Panc1 (cell line): ENCODE results near the gene C1S. TPM values are rescaled to one million over a fixed set of nuclear protein-coding genes. Genes with fewer than 3 reads are reported as not detected.

Source experiments
- ATAC-seq: fragments of 200-7000 bp; cut with Tn5 transposase; 2 replicates; pipeline ENCODE4 v1.9.1; 2020; ENCODE audit warnings: mild to moderate bottlenecking, moderate library complexity
- BruUV-seq: library from RNA; stranded (reverse); fragments of 400-500 nt; replicated peaks from 2 replicates; lab custom pipeline; 2021; lab: Mats Ljungman, UMichigan
- CTCF ChIA-PET: fragments of 300-600 bp; sonication (Branson Sonifier 250); formaldehyde crosslinking; loops from one replicate; lab custom pipeline; 2022; ENCODE audit warnings: antibody characterized with exemption; lab: Charles Lee
- POLR2A ChIA-PET: fragments of 300-600 bp; sonication (Branson Sonifier 250); formaldehyde crosslinking; loops from one replicate; lab custom pipeline; 2022; ENCODE audit warnings: antibody characterized with exemption; lab: Charles Lee
- DNase-seq: peaks from one replicate; pipeline ENCODE4 v3.0.0-alpha.2; 2010; ENCODE audit warnings: low read depth, low spot score
- H3K27ac ChIP-seq: 2 replicates; pipeline ENCODE4 v1.5.1; 2011; ENCODE audit warnings: mild to moderate bottlenecking, low read length, inconsistent platforms
- H3K27me3 ChIP-seq: fragments of 200-500 bp; sonication (Bioruptor generic); 2 replicates; pipeline ENCODE4 v1.6.0; 2014; ENCODE audit warnings: low read length, inconsistent platforms; ENCODE audit not compliant: control insufficient read depth, insufficient read depth
- H3K36me3 ChIP-seq: fragments of 200-500 bp; sonication (Bioruptor generic); 2 replicates; pipeline ENCODE4 v1.5.1; 2014; ENCODE audit warnings: inconsistent platforms, mild to moderate bottlenecking, low read length, moderate library complexity; ENCODE audit not compliant: control insufficient read depth, insufficient read depth
- H3K4me1 ChIP-seq: 2 replicates; pipeline ENCODE4 v1.5.1; 2011; ENCODE audit warnings: inconsistent platforms, mild to moderate bottlenecking, low read length, moderate library complexity; ENCODE audit not compliant: control insufficient read depth, insufficient read depth
- H3K4me3 ChIP-seq, 2 experiments: 2 replicates each; pipeline ENCODE4 v1.5.1; 2011 to 2012; ENCODE audit warnings: low read depth in 2 of 2, low read length in 2 of 2, mild to moderate bottlenecking in 2 of 2, inconsistent platforms in 1 of 2, moderate library complexity in 1 of 2
- H3K9me3 ChIP-seq: fragments of 200-500 bp; sonication (Bioruptor generic); 2 replicates; pipeline ENCODE4 v1.5.1; 2014; ENCODE audit warnings: low read depth, mild to moderate bottlenecking, inconsistent platforms, low read length, moderate library complexity; ENCODE audit not compliant: control insufficient read depth, insufficient read depth
- POLR2AphosphoS5 ChIP-seq: IDR thresholded peaks from 2 replicates; pipeline ENCODE4 v1.6.1; 2012; ENCODE audit warnings: mild to moderate bottlenecking, low read depth, low read length, moderate library complexity
- SIN3A ChIP-seq: IDR thresholded peaks from 2 replicates; pipeline ENCODE4 v1.6.1; 2012; ENCODE audit warnings: low read depth, mild to moderate bottlenecking, low read length, moderate library complexity, borderline replicate concordance; ENCODE audit not compliant: insufficient read depth
- TCF7L2 ChIP-seq: IDR thresholded peaks from 2 replicates; pipeline ENCODE4 v1.6.1; 2011; ENCODE audit warnings: mild to moderate bottlenecking, low read depth, low read length, inconsistent platforms
- in situ Hi-C: cut with HindIII; loops from 2 replicates; pipeline ENCODE4 v1.10.0; 2016; ENCODE audit warnings: low sequenced_read_pairs, low pct_unique_long_range_greater_than_20kb
- intact Hi-C: fragments of 100-400 bp; cut with micrococcal nuclease; formaldehyde crosslinking; loops from one replicate; pipeline ENCODE4 v1.10.0; 2022; ENCODE audit not compliant: unreplicated experiment
- total RNA-seq: library from RNA; stranded (reverse); gene quantifications from one replicate; pipeline ENCODE4 v1.2.1, GENCODE V29; 2021; ENCODE audit not compliant: unreplicated experiment
- TF ChIP-seq, protein P1 (sequence below), 2 experiments: IDR thresholded peaks; 2 replicates each; pipeline ENCODE4 v1.6.1; 2011 to 2012; ENCODE audit warnings: low read depth in 2 of 2, control low read depth in 1 of 2, low read length in 1 of 2, mild to moderate bottlenecking in 1 of 2, moderate library complexity in 1 of 2; ENCODE audit not compliant: insufficient read depth in 1 of 2
- TF ChIP-seq, protein P2 (sequence below): fragments of 450-650 bp; IDR thresholded peaks from 2 replicates; pipeline ENCODE4 v1.5.1; 2017; ENCODE audit warnings: mild to moderate bottlenecking

C1S gene
- total RNA-seq, 1 experiment from 2014 or later, result 1.8 TPM

DNA sequence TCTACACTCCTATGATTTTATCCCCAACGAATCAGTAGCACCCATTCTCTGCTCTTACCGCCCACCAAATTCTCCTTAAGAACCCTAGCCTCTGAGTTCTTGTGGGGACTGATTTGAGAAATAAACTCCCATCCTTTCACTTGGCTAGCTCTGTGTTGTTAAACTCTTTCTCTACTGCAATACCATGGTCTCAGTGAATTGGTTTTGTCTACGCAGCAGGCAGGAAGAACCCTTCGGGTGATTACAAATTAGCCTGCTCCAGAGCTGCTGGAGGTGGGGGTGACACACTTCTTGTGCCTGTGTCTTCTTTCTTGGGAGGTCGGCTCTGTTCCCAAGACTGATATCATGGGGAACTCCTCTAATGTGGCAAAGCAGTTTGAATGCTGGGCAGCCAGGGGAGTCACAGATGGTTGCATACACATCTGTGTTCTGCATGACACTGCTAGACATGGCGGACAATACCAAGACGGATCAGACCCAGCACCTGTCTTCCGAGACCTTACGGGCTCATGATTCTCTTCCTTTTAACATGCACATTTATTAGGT, 1.6 kb upstream of the C1S start:
- no peaks in the 10 kb centered on the region for H3K36me3 ChIP-seq
- ChIA-PET POLR2A (no interaction called here), CTCF (no interaction called here)
- no peak overlapping the region for H3K27ac ChIP-seq
- no peak overlapping the region for H3K4me3 ChIP-seq
- BruUV-seq, result no TSS peak
- H3K4me1 ChIP-seq, result no peaks in the 10 kb centered on the region
- H3K27me3 ChIP-seq, result peaks cover 3% of the 10 kb centered on the region; the same call in 1 of the 2 replicates
- ATAC-seq (no peak), DNase-seq (no peak)
- in situ Hi-C loops, result no loop called here
- intact Hi-C loops, result no loop called here
- TF ChIP-seq, protein P1, sequence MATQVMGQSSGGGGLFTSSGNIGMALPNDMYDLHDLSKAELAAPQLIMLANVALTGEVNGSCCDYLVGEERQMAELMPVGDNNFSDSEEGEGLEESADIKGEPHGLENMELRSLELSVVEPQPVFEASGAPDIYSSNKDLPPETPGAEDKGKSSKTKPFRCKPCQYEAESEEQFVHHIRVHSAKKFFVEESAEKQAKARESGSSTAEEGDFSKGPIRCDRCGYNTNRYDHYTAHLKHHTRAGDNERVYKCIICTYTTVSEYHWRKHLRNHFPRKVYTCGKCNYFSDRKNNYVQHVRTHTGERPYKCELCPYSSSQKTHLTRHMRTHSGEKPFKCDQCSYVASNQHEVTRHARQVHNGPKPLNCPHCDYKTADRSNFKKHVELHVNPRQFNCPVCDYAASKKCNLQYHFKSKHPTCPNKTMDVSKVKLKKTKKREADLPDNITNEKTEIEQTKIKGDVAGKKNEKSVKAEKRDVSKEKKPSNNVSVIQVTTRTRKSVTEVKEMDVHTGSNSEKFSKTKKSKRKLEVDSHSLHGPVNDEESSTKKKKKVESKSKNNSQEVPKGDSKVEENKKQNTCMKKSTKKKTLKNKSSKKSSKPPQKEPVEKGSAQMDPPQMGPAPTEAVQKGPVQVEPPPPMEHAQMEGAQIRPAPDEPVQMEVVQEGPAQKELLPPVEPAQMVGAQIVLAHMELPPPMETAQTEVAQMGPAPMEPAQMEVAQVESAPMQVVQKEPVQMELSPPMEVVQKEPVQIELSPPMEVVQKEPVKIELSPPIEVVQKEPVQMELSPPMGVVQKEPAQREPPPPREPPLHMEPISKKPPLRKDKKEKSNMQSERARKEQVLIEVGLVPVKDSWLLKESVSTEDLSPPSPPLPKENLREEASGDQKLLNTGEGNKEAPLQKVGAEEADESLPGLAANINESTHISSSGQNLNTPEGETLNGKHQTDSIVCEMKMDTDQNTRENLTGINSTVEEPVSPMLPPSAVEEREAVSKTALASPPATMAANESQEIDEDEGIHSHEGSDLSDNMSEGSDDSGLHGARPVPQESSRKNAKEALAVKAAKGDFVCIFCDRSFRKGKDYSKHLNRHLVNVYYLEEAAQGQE (IDR thresholded peaks at IDR 0.05; ENCODE audit: insufficient read depth in 1 of 2, low read depth in 2 of 2, low read length in 1 of 2), result no peak
- TF ChIP-seq SIN3A, result no peak
- TF ChIP-seq, protein P2, sequence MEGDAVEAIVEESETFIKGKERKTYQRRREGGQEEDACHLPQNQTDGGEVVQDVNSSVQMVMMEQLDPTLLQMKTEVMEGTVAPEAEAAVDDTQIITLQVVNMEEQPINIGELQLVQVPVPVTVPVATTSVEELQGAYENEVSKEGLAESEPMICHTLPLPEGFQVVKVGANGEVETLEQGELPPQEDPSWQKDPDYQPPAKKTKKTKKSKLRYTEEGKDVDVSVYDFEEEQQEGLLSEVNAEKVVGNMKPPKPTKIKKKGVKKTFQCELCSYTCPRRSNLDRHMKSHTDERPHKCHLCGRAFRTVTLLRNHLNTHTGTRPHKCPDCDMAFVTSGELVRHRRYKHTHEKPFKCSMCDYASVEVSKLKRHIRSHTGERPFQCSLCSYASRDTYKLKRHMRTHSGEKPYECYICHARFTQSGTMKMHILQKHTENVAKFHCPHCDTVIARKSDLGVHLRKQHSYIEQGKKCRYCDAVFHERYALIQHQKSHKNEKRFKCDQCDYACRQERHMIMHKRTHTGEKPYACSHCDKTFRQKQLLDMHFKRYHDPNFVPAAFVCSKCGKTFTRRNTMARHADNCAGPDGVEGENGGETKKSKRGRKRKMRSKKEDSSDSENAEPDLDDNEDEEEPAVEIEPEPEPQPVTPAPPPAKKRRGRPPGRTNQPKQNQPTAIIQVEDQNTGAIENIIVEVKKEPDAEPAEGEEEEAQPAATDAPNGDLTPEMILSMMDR, result no peak
- no peak for TF ChIP-seq POLR2AphosphoS5
- TF ChIP-seq TCF7L2, result no peak
- H3K9me3 ChIP-seq, result no peaks in the 10 kb centered on the region

DNA sequence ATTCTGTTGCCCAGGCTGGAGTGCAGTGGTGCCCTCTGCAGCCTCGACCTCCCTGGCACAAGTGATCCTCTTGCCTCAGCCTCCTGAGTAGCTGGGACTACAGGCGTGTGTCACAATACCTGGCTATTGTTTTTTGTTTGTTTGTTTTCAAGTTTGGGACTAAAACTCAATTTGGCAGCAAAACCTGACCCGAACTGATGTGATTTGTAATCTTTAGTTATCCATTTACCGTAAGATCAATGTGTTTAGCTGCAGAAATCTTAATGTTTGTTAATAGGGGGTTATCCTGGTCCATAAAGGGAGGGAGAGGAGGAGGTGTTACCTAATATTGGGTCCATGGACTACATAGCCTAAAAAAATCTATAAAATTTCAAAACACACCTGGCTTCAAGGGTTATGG, 738 bp upstream of the C1S start:
- H3K4me1 ChIP-seq, result no peaks in the 10 kb centered on the region
- DNase-seq (no peak), ATAC-seq (no peak)
- POLR2A ChIA-PET, result no interaction called here
- CTCF ChIA-PET, result no interaction called here
- H3K27ac ChIP-seq, result no peak overlapping the region
- no peak for TF ChIP-seq SIN3A
- TF ChIP-seq, protein P1 (IDR thresholded peaks at IDR 0.05; ENCODE audit: insufficient read depth in 1 of 2, low read depth in 2 of 2, low read length in 1 of 2), result no peak
- no peak for TF ChIP-seq TCF7L2
- TF ChIP-seq, protein P2, result no peak
- no peak for TF ChIP-seq POLR2AphosphoS5
- no peaks in the 10 kb centered on the region for H3K9me3 ChIP-seq
- no peak overlapping the region for H3K4me3 ChIP-seq
- intact Hi-C loops, result no loop called here
- in situ Hi-C loops, result no loop called here
- H3K36me3 ChIP-seq, result no peaks in the 10 kb centered on the region
- no peaks in the 10 kb centered on the region for H3K27me3 ChIP-seq
- BruUV-seq, result no TSS peak
